ENCODE data around the gene LCLAT1. TPM values are rescaled to one million over a fixed set of nuclear protein-coding genes. Genes with fewer than 3 reads are reported as not detected.

Gene LCLAT1
- total and polyA plus RNA-seq, 2 of the 4 experiments (the other 2 are of a cell fraction): 7.5 to 11.5 TPM

- H3K4me3 ChIP-seq (ENCODE audit: insufficient read depth, low read depth, low read length): no peak overlapping the region
- peaks cover 7% of the 10 kb centered on the region for H3K4me1 ChIP-seq (ENCODE audit: control insufficient read depth, insufficient read depth, low read length)
- no peaks in the 10 kb centered on the region for H4K20me1 ChIP-seq (ENCODE audit: insufficient read depth, low read length)
- ChIA-PET POLR2A (ENCODE audit: unreplicated experiment) (interaction anchor here (0.6 kb wide), 1 partner anchor 250 kb away, joined by 3 read pairs; no protein-coding TSS in a partner anchor), CTCF (interaction anchor here (0.9 kb wide), 1 partner anchor 181 kb away, joined by 3 read pairs; no protein-coding TSS in a partner anchor)
- peak overlapping the region; percentile 66 for H3K4ac ChIP-seq (ENCODE audit: low read depth, low read length)
- dilution Hi-C loops (cut with HindIII; ENCODE audit: low sequenced_read_pairs, unreplicated experiment): no loop called here
- H3K23ac ChIP-seq (ENCODE audit: low read depth, low read length): peak overlapping the region; percentile 16; the same call in 1 of the 2 replicates
- no TSS peak for BruUV-seq (replicated peaks)
- H2BK5ac ChIP-seq (ENCODE audit: low read depth, low read length, poor library complexity, severe bottlenecking): peak overlapping the region; percentile 84
- peak overlapping the region; percentile 31; the same call in 1 of the 2 replicates for H4K5ac ChIP-seq (ENCODE audit: low read depth, low read length)
- ATAC-seq (ENCODE audit: low read depth) (no peak), DNase-seq (no peak)
- peaks cover 32 to 45% of the 10 kb centered on the region in 2 experiments for H3K79me1 ChIP-seq (ENCODE audit: low read depth in 1 of 2, low read length in 2 of 2)
- no peaks in the 10 kb centered on the region for H3K9me3 ChIP-seq (ENCODE audit: control insufficient read depth, insufficient read depth, low read length)
- H3K18ac ChIP-seq (ENCODE audit: low read depth, low read length): peak overlapping the region; percentile 55; the same call in 1 of the 2 replicates
- peak overlapping the region; percentile 44; the same call in 1 of the 2 replicates for H3K14ac ChIP-seq (replicated peaks; ENCODE audit: low read depth, low read length)
- intact Hi-C loops (cut with micrococcal nuclease): no loop called here
- no peak overlapping the region for H3K4me2 ChIP-seq (ENCODE audit: low read depth, low read length)
- H2BK20ac ChIP-seq (ENCODE audit: low read depth, low read length): peak overlapping the region; percentile 90
- no peak overlapping the region for H2AK9ac ChIP-seq (replicated peaks; ENCODE audit: low read depth, low read length, poor library complexity)
- H3K27ac ChIP-seq (ENCODE audit: insufficient read depth, low read length): peak overlapping the region; percentile 12; the same call in 1 of the 2 replicates
- no peaks in the 10 kb centered on the region for H3K27me3 ChIP-seq (ENCODE audit: control insufficient read depth, insufficient read depth, low read length)
- in situ Hi-C loops (cut with MboI; ENCODE audit: low sequenced_read_pairs): no loop called here
- peak overlapping the region; percentile 62 for H2BK120ac ChIP-seq (ENCODE audit: low read depth, low read length)
- no peak overlapping the region for H2AFZ ChIP-seq (replicated peaks; ENCODE audit: low read length, poor library complexity)
- no peak overlapping the region for H3K56ac ChIP-seq (ENCODE audit: extremely low read depth, insufficient read depth, low read length)
- peaks cover 2% of the 10 kb centered on the region; the same call in 1 of the 2 replicates for H3K36me3 ChIP-seq (ENCODE audit: control insufficient read depth, insufficient read depth, low read length)
- 90% methylated on average over 2 of the region's 3 CpGs; no CpG with 5 or more reads in 1 of the 2 experiments for WGBS, 2 experiments (ENCODE audit: extremely low coverage in 2 of 2, insufficient read length in 1 of 2)
- H4K8ac ChIP-seq (ENCODE audit: low read depth in 2 of 2, low read length in 2 of 2): peak overlapping the region in 1 of 2 experiments; percentile 61; a peak in 2 of 4 replicates
- H2AK5ac ChIP-seq (ENCODE audit: low read depth, low read length): peak overlapping the region; percentile 76; the same call in 1 of the 2 replicates
- H3K9me1 ChIP-seq (ENCODE audit: insufficient read depth, low read length): peaks cover 8% of the 10 kb centered on the region; the same call in 1 of the 2 replicates
- H3K9ac ChIP-seq (ENCODE audit: low read depth, low read length): no peak overlapping the region
- peak overlapping the region; percentile 55; the same call in 1 of the 2 replicates for H4K91ac ChIP-seq (ENCODE audit: insufficient read depth, low read depth, low read length)
- peak overlapping the region; percentile 70; the same call in 2 of the 3 replicates for H2BK15ac ChIP-seq (ENCODE audit: low read depth, low read length)
- TF ChIP-seq CTCF (conservative IDR thresholded peaks at IDR 0.05; ENCODE audit: low read depth, low read length) (no peak), NFE2L2 (IDR thresholded peaks at IDR 0.05; ENCODE audit: low read depth, low read length) (no peak), MXI1 (IDR thresholded peaks at IDR 0.05; ENCODE audit: borderline replicate concordance, low read depth, low read length) (no peak), MAZ (IDR thresholded peaks at IDR 0.05; ENCODE audit: borderline replicate concordance, low read depth, low read length) (no peak), CHD1 (IDR thresholded peaks at IDR 0.05; ENCODE audit: low read depth, low read length) (no peak), ELK1 (IDR thresholded peaks at IDR 0.05; ENCODE audit: borderline replicate concordance, low read depth, low read length) (no peak), MAFK (IDR thresholded peaks at IDR 0.05; ENCODE audit: low read depth, low read length) (no peak), FOS (IDR thresholded peaks at IDR 0.05; ENCODE audit: low read depth, low read length) (no peak), CEBPB (IDR thresholded peaks at IDR 0.05; ENCODE audit: low read depth, low read length) (no peak), BHLHE40 (IDR thresholded peaks at IDR 0.05; ENCODE audit: low read depth, low read length) (no peak), RFX5 (IDR thresholded peaks at IDR 0.05; ENCODE audit: low read depth, low read length) (no peak), RAD21 (IDR thresholded peaks at IDR 0.05; ENCODE audit: low read length) (no peak), POLR2A (IDR thresholded peaks at IDR 0.05; ENCODE audit: low read depth, low read length) (no peak), RCOR1 (IDR thresholded peaks at IDR 0.05; ENCODE audit: insufficient replicate concordance, low read length) (no peak), USF2 (IDR thresholded peaks at IDR 0.05; ENCODE audit: low read depth, low read length) (no peak)
These were observed 34.3 kb downstream of the LCLAT1 start for GRCh38 chr2:30481323-30481800.
